GM23248 (cell line): Measurements from ENCODE around the gene CTCF.

Experiments
- EZH2 ChIP-seq: fragments of 200-600 bp; sonication (generic); IDR thresholded peaks from 2 replicates; pipeline ENCODE4 v1.6.1; 2018; ENCODE audit warnings: antibody characterized with exemption, mild to moderate bottlenecking; ENCODE audit not compliant: insufficient read depth, poor library complexity, severe bottlenecking
- EZH2phosphoT487 ChIP-seq: fragments of 200-600 bp; sonication (generic); IDR thresholded peaks from 2 replicates; pipeline ENCODE4 v1.6.1; 2018; ENCODE audit warnings: antibody characterized with exemption, moderate library complexity, mild to moderate bottlenecking, low read depth; ENCODE audit not compliant: insufficient read depth

DNA sequence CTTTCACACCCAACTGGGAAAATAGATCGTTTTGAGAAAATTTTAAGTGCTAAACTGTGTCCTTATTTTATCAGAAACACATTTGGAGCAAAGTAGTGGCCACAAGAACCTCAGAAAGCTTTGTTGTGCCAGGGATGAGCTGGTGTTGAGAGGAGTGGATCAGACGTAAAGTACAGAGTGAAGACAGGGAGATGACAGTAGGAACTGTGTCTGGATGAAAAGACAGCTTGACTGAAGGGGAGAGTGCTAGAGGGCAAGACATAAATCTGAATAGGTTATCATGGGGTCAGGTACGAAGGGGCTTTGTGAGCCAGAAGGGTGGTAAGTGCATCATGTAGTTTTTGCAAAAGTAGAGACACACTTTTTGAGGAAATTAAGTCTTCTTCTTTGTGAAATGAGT lies 43.3 kb downstream of the CTCF start:
- TF ChIP-seq EZH2phosphoT487: no peak
- TF ChIP-seq EZH2: no peak
